GM10847 (cell line): Measurements from ENCODE around the gene CACNA2D3.

Experiments
- POLR2A ChIP-seq: IDR thresholded peaks from 2 replicates; pipeline ENCODE4 v1.6.1; 2011; ENCODE audit not compliant: insufficient read length; ENCODE audit errors: extremely low read depth

The CACNA2D3 gene

DNA sequence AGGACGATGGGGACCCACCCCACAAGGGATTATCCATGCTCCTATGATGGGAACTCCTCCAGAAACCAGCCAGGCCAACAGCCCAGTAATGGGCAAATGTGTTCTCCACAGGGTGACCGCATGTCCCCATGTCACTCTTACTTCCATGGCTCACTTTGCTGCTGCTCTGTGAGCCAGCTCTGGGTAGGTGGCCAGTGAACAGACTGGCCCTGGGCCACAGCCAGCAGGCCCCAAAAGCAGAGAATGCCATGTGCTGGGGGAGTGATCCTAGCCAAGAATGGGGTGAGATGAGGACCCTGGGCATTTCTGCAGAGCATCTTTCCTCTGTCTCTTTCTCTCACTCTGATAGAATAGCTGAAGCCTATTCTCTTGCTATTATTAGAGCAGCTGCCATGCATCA lies 414.1 kb downstream of the CACNA2D3 start:
- no peak for TF ChIP-seq POLR2A

DNA sequence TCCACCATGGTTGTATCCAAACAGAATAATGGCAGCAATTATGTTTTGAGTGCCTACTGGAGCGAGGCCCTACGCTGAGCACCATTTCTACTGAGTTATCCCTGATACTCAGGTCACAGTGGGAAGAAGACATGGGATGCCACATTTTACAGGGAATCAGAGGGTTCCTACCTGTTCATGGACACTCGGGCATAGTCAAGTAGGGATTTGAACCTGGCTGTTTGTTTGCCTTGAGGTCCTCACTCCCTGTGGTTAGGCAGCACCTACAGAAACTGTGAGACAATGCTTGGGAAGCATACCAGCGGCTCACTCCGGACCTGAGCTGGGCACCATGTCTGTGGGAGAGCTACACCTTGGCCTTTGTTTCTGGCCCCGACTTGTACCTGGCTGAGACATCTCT lies 415.2 kb downstream of the CACNA2D3 start:
- no peak for TF ChIP-seq POLR2A

DNA sequence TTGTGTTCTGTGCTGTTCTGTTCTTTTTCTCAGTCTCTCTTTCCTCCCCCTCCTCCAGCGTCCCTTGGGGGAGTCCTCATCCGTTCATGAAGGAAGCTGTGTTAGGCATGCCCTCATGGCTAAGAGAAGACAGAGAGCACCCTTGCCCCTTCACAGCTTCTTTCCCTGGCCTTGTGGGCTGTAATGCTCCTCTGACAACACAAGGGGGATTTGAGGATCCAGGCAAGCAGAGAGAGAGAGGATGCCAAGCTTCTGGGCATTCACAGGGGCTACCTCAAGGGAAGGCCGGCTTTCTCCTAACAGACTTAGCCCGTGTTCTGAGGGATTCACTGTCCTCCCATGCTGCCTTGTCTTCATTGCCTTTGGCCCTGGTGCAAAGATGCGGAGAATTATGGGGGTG lies 416.0 kb downstream of the CACNA2D3 start:
- no peak for TF ChIP-seq POLR2A

DNA sequence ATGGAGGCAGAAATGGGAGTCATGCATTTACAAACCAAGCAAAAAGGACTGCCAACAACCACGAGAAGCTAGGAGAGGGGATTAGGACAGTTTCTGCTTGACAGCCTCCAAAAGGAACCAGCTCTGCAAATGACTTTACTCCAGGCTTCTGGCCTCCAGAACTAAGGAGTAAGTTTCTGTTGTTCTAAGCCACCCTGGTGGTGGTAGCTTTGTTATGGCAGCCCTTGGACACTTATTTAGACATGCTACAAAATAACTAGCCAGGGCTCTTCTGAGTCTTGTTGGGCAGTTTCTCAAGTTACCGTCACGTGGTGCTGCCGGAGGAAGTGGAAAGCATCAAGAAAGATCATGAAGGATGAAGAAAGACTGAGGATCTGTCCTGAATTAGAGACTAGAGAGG lies 419.0 kb downstream of the CACNA2D3 start:
- no peak for TF ChIP-seq POLR2A

DNA sequence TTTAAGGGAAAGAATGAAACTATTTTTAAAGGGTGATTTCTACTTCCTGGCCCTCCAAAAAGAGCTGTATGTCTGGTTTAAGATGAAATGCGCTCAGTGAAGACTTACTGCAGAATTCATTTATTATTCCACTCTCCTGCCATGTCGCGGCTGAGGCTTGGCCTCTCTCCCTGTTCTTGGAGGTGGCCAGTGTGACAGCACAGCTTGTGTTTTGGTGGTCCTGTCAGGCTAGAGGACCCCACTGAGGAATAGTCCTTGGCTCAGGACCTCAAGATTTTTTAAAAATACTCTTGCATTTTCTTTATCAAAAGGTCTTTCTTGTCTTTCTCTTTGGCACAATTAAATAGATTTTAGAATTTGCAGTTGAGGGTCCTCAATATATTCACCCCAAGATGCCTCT lies 421.1 kb downstream of the CACNA2D3 start:
- TF ChIP-seq POLR2A, result no peak

DNA sequence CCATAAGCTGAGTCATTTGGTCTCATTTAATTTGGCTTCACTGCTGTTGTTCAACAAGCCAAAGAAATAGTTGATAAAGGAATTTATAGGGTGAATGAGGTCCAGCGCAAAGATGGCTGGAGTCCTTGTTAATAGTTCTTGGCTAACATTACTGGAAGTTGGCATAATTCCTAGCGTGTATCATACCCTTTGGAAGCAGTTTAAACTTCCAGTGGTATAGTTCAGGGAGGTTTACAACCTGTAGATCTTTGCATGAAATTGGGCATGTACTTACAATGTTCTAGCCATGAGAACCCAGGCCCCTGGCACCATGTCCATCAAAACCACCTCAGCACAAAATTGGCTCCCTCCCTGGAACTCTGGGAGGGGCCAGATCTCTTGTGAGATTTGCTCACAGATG lies 424.7 kb downstream of the CACNA2D3 start:
- no peak for TF ChIP-seq POLR2A

DNA sequence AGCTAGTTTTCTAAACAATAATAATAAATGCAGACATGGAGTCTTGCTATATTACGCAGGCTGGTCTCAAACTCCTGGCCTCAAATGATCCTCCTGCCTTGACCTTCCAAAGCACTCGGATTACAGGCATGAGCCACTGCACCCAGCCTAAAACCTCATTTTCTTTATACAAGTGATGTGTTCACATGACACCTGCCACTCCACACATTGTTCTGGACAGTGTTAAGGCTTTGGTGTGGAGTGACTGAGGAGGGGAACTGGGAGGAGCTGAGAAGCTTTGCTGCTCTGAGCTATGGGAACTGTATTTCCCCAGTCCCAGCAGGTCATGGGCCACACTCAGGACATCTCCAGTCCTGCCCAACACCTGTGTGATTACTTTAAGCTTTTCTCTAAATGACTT lies 425.5 kb downstream of the CACNA2D3 start:
- TF ChIP-seq POLR2A, result no peak

DNA sequence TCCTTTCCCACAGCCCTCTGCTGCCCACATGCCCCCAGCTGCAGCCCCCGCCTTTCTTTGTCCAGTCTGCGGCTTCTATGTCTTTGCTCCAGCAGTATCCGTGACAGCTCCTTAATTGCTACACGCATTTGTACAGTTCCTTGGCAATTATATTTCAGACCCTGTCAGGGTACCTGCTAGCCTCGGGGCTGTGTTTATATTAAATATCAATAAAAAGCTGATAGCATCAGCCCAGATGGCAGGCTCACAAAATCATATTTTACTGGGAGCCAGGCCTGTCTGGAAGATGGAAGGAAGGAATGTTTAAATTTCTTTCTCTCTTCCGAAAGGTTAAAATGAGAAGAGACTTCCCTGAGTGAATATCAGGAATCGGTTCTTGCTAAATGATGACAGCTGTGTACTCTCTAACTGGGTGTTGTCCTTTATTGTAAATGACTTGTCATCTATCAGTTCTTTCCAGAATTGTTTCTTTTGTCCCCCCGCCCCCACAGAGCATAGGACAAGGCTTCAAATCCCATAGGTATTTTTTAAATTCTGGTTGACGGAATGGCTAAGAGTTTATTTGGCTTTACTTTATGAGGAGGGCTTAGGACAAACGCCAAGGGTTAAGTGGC lies 427.4 kb downstream of the CACNA2D3 start:
- TF ChIP-seq POLR2A, result no peak

DNA sequence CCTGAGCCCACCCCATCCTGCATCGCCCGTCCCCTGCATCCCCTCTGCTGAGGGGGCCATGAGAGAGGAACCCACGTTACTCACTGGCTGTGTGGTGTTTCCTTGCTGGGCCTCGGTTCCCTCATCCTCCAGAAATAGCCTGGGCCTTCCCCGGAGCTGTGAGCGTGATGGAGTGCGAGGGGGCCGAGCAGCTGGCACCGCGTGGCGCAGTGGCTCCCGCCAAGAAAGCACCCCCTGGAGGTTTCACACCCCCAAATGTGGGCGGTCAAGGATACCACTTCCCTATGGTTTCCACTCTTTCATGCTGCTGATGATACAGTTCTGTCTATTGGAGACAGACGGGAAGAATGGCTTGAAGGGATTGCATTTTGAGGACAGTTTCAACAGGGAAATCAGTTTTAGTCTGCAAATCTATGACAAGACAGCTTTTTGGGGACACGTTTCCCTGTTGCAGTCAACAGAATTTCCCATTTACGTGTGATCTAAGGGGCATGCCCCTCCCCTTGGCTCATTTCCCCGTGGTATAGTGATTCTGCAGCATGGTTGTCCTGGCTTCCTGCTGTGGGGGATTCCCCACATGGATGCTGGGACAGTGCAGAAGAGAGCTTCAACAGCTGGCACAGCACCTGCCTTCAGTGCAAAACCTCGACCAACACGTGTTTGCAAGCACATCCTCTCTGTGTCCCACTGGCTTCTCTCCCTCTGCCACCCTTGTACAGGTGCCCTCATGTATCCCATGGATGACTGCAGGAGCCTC lies 428.0 kb downstream of the CACNA2D3 start:
- no peak for TF ChIP-seq POLR2A

DNA sequence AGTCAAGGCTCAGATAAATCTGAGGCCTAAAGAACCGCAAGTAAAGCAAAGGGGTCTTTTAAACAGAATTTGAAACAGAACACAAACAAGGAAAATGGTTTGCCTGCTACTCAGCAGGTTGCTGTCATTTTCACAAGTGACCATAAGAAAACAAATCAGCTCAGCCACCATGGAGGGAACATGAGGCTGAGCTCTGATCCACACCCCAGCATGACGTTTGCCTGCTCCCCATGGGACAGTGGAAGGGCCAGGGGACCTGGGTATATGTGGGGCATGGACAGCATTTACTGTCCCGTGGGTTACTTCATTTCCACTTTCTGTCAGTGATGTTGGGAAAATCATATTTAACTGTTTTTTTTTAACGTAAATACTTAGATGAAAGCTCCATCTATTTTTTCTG lies 434.3 kb downstream of the CACNA2D3 start:
- TF ChIP-seq POLR2A, result no peak

DNA sequence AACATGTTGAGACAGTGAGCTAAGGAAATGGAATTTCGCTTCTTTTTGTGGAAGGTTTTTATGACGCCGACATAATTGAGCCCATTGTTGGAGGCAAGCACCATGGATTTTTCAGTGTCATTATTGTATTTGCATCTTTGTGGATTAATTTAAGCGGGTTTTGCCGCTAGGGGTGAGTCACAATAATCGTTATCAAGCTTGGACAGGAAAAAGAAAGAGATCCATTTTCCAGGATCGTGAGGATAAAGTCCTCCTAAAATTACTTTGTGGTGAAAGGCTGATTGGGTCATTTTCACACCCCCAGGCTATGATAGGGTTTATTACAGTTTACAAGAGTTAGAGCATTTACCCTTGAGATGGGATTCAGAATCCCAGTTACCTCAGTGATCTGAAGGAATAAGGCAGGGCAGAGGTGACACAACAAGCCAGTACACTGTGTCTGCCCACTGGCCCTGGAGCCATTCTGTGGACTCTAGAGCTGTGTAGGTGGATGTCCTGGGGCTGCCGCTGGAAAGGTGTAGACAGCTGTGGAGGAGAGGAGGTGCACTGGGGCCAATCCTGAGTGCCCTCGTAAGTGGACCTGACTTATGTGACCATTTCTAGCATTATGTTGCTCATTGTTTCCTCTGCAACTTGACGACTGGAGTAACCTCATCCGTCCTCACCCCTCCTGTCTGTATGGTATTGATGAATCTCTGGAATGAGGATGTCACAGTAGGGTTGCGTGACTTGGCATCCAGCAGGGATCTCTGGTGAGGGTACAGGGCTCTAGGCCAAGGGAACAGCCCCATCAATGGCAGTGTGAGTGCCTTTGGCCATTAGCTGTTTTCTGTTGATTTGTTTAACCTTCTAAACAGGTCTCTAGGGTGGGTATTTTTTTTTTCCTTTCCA lies 435.4 kb downstream of the CACNA2D3 start:
- no peak for TF ChIP-seq POLR2A

DNA sequence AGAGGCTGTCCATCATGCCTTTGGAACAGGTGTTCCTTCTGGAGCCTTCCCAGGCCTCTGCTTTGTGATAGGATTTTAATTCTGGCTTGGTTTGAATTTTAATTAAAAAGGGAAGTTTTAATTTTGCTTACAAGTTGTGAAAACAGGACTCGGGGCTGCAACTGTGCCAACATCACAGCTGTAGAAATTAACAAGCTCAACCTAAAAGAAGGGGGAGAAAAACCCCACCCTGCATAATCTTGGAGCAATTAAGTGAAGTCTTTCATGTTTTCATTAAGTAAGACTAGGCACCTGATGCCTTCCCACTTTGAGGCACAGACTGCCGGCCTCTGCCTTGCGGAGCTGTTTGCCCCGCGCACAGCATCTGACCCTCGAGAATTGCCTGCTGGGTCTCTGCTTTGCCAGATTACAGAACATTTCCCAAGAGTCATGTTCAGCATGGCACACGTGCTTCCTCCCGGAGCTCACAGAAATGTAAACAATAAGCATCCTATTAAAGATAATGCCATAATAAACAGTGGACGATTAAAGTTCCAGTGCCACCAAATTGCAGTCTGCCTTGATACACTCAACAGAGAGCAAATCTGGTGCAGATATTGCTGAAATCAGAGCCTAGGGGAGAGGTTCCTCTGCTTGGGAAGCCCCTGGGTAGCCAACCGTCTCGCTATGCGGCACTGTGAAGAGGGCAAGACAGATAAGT lies 441.3 kb downstream of the CACNA2D3 start:
- TF ChIP-seq POLR2A, result no peak

DNA sequence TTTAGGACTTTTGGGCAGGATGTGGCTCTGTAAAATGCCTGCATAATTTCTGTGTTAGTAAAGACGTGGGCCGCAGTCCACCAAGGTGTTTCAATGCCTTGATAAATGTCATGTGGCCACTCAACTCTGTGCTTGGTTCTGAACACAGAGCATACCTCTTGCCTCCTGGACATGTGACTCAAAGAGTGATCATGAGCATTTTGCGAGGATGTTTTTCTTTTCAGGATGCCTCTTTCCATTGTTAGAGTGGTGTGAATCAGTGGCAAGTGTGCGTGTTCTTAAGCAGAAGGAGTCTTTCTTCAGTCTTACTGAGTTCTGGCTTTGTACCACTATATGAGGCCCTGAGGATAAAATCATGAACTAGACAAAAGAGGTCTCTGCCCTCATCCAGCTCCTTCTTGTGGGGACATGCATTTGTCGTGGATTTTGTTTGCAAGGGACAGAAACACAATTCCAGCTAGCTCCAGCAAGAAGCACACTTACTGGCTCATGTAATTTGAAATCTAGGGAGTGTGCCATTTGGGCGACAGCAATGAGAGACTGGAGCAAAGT lies 442.1 kb downstream of the CACNA2D3 start:
- TF ChIP-seq POLR2A, result no peak

DNA sequence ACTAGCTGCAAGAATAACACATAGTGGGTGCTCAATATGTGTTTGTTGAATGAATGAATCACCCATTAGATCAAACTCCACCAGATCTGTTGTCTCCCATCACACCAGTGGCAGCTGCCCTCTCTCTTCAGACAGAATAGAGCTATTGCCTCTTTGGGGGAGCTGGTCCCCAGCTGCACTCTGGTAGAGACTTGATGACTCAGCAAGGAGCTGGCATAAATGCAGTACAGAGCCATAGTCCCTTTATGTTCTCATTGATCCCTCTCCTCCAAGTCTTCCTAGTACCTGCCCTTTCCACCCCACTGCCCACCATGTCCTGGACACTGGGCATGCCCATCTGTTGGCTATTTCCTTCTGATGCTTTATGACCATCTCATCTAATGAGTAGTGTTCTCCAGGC lies 443.6 kb downstream of the CACNA2D3 start:
- TF ChIP-seq POLR2A, result no peak

DNA sequence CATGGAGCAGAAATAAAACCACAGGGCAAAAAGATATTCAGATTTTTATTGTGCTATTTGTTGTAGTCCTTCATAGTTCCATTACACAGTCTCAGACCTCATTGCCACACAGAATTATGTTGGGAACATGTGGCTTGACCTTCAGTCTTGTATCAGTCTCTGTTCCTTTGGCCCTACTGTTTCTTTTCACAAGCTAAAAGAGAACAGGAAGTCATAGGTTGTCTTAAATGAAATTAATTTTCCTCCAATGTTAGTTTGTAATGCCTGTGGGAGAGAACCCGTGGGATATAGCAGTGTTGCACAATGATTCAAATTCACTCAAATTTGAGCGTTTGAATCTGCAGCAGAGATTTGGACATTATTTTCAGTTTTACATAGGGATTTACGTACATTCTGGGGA lies 445.6 kb downstream of the CACNA2D3 start:
- no peak for TF ChIP-seq POLR2A
